Measurements from ENCODE around the gene ZNF581.

The ZNF581 gene

DNA sequence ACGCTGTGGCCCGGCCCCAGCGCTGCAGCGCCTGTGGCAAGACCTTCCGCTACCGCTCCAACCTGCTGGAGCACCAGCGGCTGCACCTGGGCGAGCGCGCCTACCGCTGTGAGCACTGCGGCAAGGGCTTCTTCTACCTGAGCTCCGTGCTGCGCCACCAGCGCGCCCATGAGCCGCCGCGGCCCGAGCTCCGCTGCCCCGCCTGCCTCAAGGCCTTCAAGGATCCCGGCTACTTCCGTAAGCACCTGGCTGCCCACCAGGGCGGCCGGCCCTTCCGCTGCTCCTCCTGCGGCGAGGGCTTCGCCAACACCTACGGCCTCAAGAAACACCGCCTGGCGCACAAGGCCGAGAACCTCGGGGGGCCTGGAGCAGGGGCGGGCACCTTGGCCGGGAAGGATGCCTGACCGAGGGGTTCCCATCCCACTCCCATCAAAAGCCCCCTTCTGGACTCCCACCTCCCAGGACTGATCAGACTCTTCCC is 27.0 kb upstream of the ZNF581 start:
- H3K4me3 ChIP-seq = no peak overlapping the region
- TF ChIP-seq, protein P1, sequence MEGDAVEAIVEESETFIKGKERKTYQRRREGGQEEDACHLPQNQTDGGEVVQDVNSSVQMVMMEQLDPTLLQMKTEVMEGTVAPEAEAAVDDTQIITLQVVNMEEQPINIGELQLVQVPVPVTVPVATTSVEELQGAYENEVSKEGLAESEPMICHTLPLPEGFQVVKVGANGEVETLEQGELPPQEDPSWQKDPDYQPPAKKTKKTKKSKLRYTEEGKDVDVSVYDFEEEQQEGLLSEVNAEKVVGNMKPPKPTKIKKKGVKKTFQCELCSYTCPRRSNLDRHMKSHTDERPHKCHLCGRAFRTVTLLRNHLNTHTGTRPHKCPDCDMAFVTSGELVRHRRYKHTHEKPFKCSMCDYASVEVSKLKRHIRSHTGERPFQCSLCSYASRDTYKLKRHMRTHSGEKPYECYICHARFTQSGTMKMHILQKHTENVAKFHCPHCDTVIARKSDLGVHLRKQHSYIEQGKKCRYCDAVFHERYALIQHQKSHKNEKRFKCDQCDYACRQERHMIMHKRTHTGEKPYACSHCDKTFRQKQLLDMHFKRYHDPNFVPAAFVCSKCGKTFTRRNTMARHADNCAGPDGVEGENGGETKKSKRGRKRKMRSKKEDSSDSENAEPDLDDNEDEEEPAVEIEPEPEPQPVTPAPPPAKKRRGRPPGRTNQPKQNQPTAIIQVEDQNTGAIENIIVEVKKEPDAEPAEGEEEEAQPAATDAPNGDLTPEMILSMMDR (IDR thresholded peaks at IDR 0.05) = no peak
- DNase-seq (ENCODE audit: low spot score) = no peak
- H3K27ac ChIP-seq = no peak overlapping the region

- no peak for DNase-seq (ENCODE audit: low spot score)
- H3K27ac ChIP-seq = no peak overlapping the region
- TF ChIP-seq, protein P1 (IDR thresholded peaks at IDR 0.05) = no peak
- no peak overlapping the region for H3K4me3 ChIP-seq
These were observed 26.0 kb upstream of the ZNF581 start for GRCh38 chr19:55617426-55617825.

GRCh38 chr19:55618426-55618825 is 25.0 kb upstream of the ZNF581 start:
- Histone ChIP-seq H3K4me3 (no peak overlapping the region), H3K27ac (no peak overlapping the region)
- TF ChIP-seq, protein P1 (IDR thresholded peaks at IDR 0.05) = no peak
- no peak for DNase-seq (ENCODE audit: low spot score)

GRCh38 chr19:55619286-55619685 is 24.2 kb upstream of the ZNF581 start:
- no peak for DNase-seq (ENCODE audit: low spot score)
- TF ChIP-seq, protein P1 (IDR thresholded peaks at IDR 0.05) = no peak
- no peak overlapping the region for H3K4me3 ChIP-seq
- no peak overlapping the region for H3K27ac ChIP-seq

DNA sequence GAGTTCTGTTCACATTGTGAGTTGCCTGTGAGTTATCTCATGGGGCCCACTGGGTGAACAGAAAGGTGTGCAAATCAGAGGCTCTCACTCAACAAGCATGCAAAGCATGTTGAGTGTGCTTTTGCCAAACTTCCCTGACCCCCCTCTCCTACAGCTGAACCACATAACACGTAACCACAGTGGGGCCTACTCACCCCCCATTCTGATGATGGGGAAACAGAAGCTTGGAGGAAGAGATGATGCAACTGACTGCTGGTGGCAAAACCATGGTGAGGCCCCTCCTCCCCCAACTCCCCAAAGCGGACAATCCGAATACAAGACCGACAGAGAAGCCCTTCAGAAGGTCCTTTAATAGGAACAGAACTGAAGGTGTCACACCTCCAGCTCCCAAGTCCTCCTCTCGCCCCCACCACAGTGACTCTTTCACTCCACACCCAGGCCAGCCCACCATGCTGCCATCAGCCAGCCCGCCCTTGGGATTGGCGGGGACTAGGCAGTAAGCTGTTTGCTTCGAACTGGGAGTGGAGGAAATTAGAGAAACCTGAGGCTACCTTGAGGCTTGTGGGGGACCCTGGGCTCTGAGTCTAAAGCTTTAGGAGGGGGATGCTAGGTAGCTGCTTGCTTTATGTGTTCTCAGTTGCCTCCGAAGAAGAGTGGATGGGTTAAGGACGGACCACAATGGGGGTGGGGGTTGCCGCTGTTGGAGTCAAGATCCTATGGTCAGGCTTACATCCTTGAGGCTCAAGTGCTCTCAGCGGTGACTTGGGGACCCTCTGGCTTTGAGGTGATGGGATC is 22.8 kb upstream of the ZNF581 start:
- DNase-seq (ENCODE audit: low spot score) = no peak
- TF ChIP-seq, protein P1 (IDR thresholded peaks at IDR 0.05) = no peak
- Histone ChIP-seq H3K4me3 (no peak overlapping the region), H3K27ac (no peak overlapping the region)

DNA sequence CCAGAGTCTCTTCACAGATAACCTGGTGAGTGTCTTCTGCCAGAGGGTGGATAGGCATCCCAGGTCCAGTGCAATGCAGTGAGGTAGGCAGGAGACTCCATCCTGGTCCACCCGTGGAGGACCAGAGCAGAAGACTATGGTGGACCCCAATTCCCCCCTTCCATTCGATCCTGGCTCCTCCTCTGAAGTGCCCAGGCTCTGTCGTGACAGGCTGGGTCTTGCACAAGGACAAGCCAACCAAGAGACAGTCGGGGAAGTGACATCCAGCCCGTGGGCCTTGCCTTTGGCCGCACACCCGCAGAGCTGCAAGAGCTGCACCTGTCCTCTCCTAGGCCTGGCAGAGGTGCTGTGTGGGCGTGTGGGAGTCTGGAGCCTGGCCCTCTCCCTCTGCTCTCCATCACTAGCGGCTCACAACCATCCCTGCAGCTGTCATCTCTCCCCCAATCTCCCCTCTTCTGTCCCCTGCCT is 22.2 kb upstream of the ZNF581 start:
- no peak for DNase-seq (ENCODE audit: low spot score)
- no peak overlapping the region for H3K4me3 ChIP-seq
- TF ChIP-seq, protein P1 (IDR thresholded peaks at IDR 0.05) = no peak
- no peak overlapping the region for H3K27ac ChIP-seq

DNA sequence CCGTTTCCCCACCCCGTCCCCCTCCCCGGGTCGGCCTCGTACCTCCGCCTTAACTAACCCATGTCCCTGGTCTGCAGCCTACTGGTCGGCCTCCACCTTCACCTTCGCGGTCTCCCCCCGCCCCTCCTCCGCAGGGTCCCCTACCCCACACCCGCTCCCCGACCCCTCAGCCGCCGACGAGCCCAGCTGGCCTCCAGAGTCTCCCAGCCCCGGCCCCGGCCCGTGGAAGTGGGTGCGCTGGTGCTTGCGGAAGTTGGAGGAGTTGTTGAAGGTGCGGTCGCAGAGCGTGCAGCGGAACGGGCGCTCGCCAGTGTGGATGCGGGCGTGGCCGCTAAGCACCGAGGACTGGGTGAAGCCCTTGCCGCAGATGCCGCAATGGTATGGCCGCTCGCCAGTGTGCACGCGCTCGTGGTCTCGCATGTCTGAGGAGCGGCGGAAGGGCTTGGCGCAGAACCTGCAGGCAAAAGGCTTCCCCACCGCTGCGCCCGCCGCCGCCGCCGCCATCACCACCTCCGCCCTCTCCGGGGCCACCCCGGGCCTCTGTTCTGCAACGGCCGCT is 21.7 kb upstream of the ZNF581 start:
- Histone ChIP-seq H3K27ac (no peak overlapping the region), H3K4me3 (no peak overlapping the region)
- DNase-seq (ENCODE audit: low spot score) = no peak
- TF ChIP-seq, protein P1 (IDR thresholded peaks at IDR 0.05) = no peak

Measured in coronary artery (tissue), 2 donors.